HG02885 (cell line): ENCODE results near the gene BLCAP.
"Not testable (repeated sequence)": the region's sequence is repeated elsewhere in the genome, so short reads cannot be mapped to it uniquely, and the experiment has no call there.

Experiments used
- ATAC-seq: cut with Tn5 transposase; IDR thresholded peaks from one replicate; pipeline ENCODE4 v1.9.1; 2021; ENCODE audit warnings: mild to moderate bottlenecking; ENCODE audit not compliant: unreplicated experiment, poor library complexity

Gene BLCAP

GRCh38 chr20:37492096-37492625 is 35.5 kb downstream of the BLCAP start:
- ATAC-seq: no peak

- ATAC-seq: no peak
These were observed 36.9 kb downstream of the BLCAP start for GRCh38 chr20:37490663-37491350.

- not testable (repeated sequence) for ATAC-seq
These were observed 41.5 kb downstream of the BLCAP start for GRCh38 chr20:37486209-37486608.

- ATAC-seq: no peak
These were observed 43.3 kb downstream of the BLCAP start for GRCh38 chr20:37484331-37484730.

GRCh38 chr20:37481610-37482009 is 46.1 kb downstream of the BLCAP start:
- no peak for ATAC-seq

- ATAC-seq: no peak
These were observed 46.8 kb downstream of the BLCAP start for GRCh38 chr20:37480919-37481318.

- no peak for ATAC-seq
These were observed 47.6 kb downstream of the BLCAP start for GRCh38 chr20:37479925-37480691.

- ATAC-seq: no peak
These were observed 48.4 kb downstream of the BLCAP start for GRCh38 chr20:37479266-37479665.

GRCh38 chr20:37477041-37477440 is 50.6 kb downstream of the BLCAP start:
- ATAC-seq: no peak

GRCh38 chr20:37475252-37475651 is 52.4 kb downstream of the BLCAP start:
- ATAC-seq: no peak

GRCh38 chr20:37474386-37474785 is 53.3 kb downstream of the BLCAP start:
- ATAC-seq: no peak

- ATAC-seq: no peak
These were observed 54.3 kb downstream of the BLCAP start for GRCh38 chr20:37473249-37474000.

- not testable (repeated sequence) for ATAC-seq
These were observed 55.2 kb downstream of the BLCAP start for GRCh38 chr20:37472435-37472834.

GRCh38 chr20:37471741-37472235 is 55.9 kb downstream of the BLCAP start:
- no peak for ATAC-seq

- not testable (repeated sequence) for ATAC-seq
These were observed 57.5 kb downstream of the BLCAP start for GRCh38 chr20:37470190-37470589.

- ATAC-seq: no peak
These were observed 58.1 kb downstream of the BLCAP start for GRCh38 chr20:37469531-37469930.

- ATAC-seq: no peak
These were observed 58.8 kb downstream of the BLCAP start for GRCh38 chr20:37468886-37469285.
